GM12874 (cell line): Measurements from ENCODE around the gene IGF2.

ENCODE experiments used
- CTCF ChIP-seq: IDR thresholded peaks from 2 replicates; pipeline ENCODE4 v1.5.1; 2011; ENCODE audit warnings: low read depth, mild to moderate bottlenecking, control low read depth, low read length, moderate library complexity; ENCODE audit not compliant: insufficient read depth

Gene IGF2

GRCh38 chr11:2110521-2110920 is 28.7 kb downstream of the IGF2 start:
- no peak for TF ChIP-seq CTCF

DNA sequence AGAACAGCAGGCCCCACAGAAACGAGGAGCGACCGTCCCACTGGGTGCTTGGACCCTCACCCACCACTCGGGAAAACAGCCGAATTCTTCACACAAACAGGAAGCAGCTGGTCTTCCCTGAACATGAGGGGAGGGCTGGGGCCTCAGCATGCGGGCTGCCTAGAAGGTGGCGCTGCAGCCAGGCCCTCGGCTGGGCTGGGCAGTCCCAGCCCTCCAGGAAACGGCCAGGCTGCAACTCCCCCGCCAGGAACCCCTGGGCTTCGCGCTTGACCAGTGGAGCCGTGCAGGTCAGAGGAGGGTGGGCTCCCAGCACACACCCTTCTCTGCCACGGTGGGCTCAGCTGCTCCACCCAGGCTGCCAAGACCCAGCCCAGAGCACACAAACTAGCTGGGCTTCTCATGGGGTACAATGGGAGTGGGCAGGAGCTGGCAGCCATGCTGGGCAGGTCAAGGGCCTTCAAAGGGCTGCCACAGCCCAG is 29.6 kb downstream of the IGF2 start:
- TF ChIP-seq CTCF: no peak

GRCh38 chr11:2108675-2109491 is 30.3 kb downstream of the IGF2 start:
- no peak for TF ChIP-seq CTCF

GRCh38 chr11:2107941-2108630 is 31.1 kb downstream of the IGF2 start:
- TF ChIP-seq CTCF: no peak

GRCh38 chr11:2107521-2107920 is 31.7 kb downstream of the IGF2 start:
- TF ChIP-seq CTCF: no peak

- no peak for TF ChIP-seq CTCF
These were observed 32.5 kb downstream of the IGF2 start for GRCh38 chr11:2106583-2107209.

- no peak for TF ChIP-seq CTCF
These were observed 33.7 kb downstream of the IGF2 start for GRCh38 chr11:2105511-2105910.
